Measurements from ENCODE around the gene PPIA. TPM values are rescaled to one million over a fixed set of nuclear protein-coding genes. Genes with fewer than 3 reads are reported as not detected.
A peak's percentile ranks its signal among the peaks of the same experiment; 100 is the strongest.

Gene PPIA
- polyA plus RNA-seq (ENCODE audit: insufficient read length in 3 of 3), result 1,000 to 10,000 TPM; 1,223 to 1,327 (median 1,239) TPM
- long read RNA-seq, donor 1, transcript PPIA-204 (5 exons, 2,238 nt), result major isoform, 1,254 of 1,535 reads
- long read RNA-seq, donor 1, transcript PPIA-207 (3 exons, 570 nt), result minor isoform, 9 of 1,535 reads
- long read RNA-seq, donor 1, transcript PPIA-201 (6 exons, 818 nt), result minor isoform, 12 of 1,535 reads
- long read RNA-seq, donor 1, transcript PPIA-203 (4 exons, 544 nt), result minor isoform, 20 of 1,535 reads
- long read RNA-seq, donor 1, partial matches to known transcripts, result 197 of 1,535 reads
- long read RNA-seq, donor 1, other reads (novel, unspliced or antisense), result 38 of 1,535 reads
- long read RNA-seq, donor 2, transcript PPIA-203 (4 exons, 544 nt), result minor isoform, 14 of 2,102 reads
- long read RNA-seq, donor 2, transcript PPIA-201 (6 exons, 818 nt), result minor isoform, 13 of 2,102 reads
- long read RNA-seq, donor 2, transcript PPIA-207 (3 exons, 570 nt), result minor isoform, 12 of 2,102 reads
- long read RNA-seq, donor 2, transcript PPIA-204 (5 exons, 2,238 nt), result major isoform, 1,655 of 2,102 reads
- long read RNA-seq, donor 2, partial matches to known transcripts, result 315 of 2,102 reads
- long read RNA-seq, donor 2, other reads (novel, unspliced or antisense), result 81 of 2,102 reads
- long read RNA-seq, donor 3, transcript PPIA-208 (6 exons, 907 nt), result minor isoform, 6 of 1,631 reads
- long read RNA-seq, donor 3, transcript PPIA-203 (4 exons, 544 nt), result minor isoform, 13 of 1,631 reads
- long read RNA-seq, donor 3, transcript PPIA-204 (5 exons, 2,238 nt), result major isoform, 1,348 of 1,631 reads
- long read RNA-seq, donor 3, transcript PPIA-201 (6 exons, 818 nt), result minor isoform, 20 of 1,631 reads
- long read RNA-seq, donor 3, partial matches to known transcripts, result 199 of 1,631 reads
- long read RNA-seq, donor 3, other reads (novel, unspliced or antisense), result 40 of 1,631 reads
- long read RNA-seq, donor 4, transcript PPIA-203 (4 exons, 544 nt), result minor isoform, 31 of 2,360 reads
- long read RNA-seq, donor 4, transcript PPIA-208 (6 exons, 907 nt), result minor isoform, 14 of 2,360 reads
- long read RNA-seq, donor 4, transcript PPIA-201 (6 exons, 818 nt), result minor isoform, 13 of 2,360 reads
- long read RNA-seq, donor 4, transcript PPIA-204 (5 exons, 2,238 nt), result major isoform, 1,807 of 2,360 reads
- long read RNA-seq, donor 4, partial matches to known transcripts, result 387 of 2,360 reads
- long read RNA-seq, donor 4, other reads (novel, unspliced or antisense), result 102 of 2,360 reads
- long read RNA-seq, donor 5, transcript PPIA-204 (5 exons, 2,238 nt), result major isoform, 920 of 1,108 reads
- long read RNA-seq, donor 5, transcript PPIA-207 (3 exons, 570 nt), result minor isoform, 5 of 1,108 reads
- long read RNA-seq, donor 5, transcript PPIA-203 (4 exons, 544 nt), result minor isoform, 16 of 1,108 reads
- long read RNA-seq, donor 5, partial matches to known transcripts, result 125 of 1,108 reads
- long read RNA-seq, donor 5, other reads (novel, unspliced or antisense), result 35 of 1,108 reads
- long read RNA-seq, donor 6, transcript PPIA-201 (6 exons, 818 nt), result minor isoform, 6 of 1,248 reads
- long read RNA-seq, donor 6, transcript PPIA-203 (4 exons, 544 nt), result minor isoform, 15 of 1,248 reads
- long read RNA-seq, donor 6, transcript PPIA-204 (5 exons, 2,238 nt), result major isoform, 753 of 1,248 reads
- long read RNA-seq, donor 6, partial matches to known transcripts, result 431 of 1,248 reads
- long read RNA-seq, donor 6, other reads (novel, unspliced or antisense), result 35 of 1,248 reads
- long read RNA-seq, donor 7, transcript PPIA-203 (4 exons, 544 nt), result minor isoform, 26 of 2,337 reads
- long read RNA-seq, donor 7, transcript PPIA-201 (6 exons, 818 nt), result minor isoform, 13 of 2,337 reads
- long read RNA-seq, donor 7, transcript PPIA-208 (6 exons, 907 nt), result minor isoform, 10 of 2,337 reads
- long read RNA-seq, donor 7, transcript PPIA-204 (5 exons, 2,238 nt), result major isoform, 1,600 of 2,337 reads
- long read RNA-seq, donor 7, partial matches to known transcripts, result 605 of 2,337 reads
- long read RNA-seq, donor 7, other reads (novel, unspliced or antisense), result 80 of 2,337 reads
- long read RNA-seq, donor 8, transcript PPIA-203 (4 exons, 544 nt), result minor isoform, 7 of 515 reads
- long read RNA-seq, donor 8, transcript PPIA-201 (6 exons, 818 nt), result minor isoform, 6 of 515 reads
- long read RNA-seq, donor 8, transcript PPIA-204 (5 exons, 2,238 nt), result major isoform, 433 of 515 reads
- long read RNA-seq, donor 8, partial matches to known transcripts, result 61 of 515 reads
- long read RNA-seq, donor 8, other reads (novel, unspliced or antisense), result 0 of 515 reads
- long read RNA-seq, donor 9, transcript PPIA-201 (6 exons, 818 nt), result minor isoform, 18 of 2,084 reads
- long read RNA-seq, donor 9, transcript PPIA-203 (4 exons, 544 nt), result minor isoform, 21 of 2,084 reads
- long read RNA-seq, donor 9, transcript PPIA-208 (6 exons, 907 nt), result minor isoform, 6 of 2,084 reads
- long read RNA-seq, donor 9, transcript PPIA-204 (5 exons, 2,238 nt), result major isoform, 1,568 of 2,084 reads
- long read RNA-seq, donor 9, partial matches to known transcripts, result 415 of 2,084 reads
- long read RNA-seq, donor 9, other reads (novel, unspliced or antisense), result 51 of 2,084 reads
- long read RNA-seq, donor 10, transcript PPIA-207 (3 exons, 570 nt), result minor isoform, 7 of 1,564 reads
- long read RNA-seq, donor 10, transcript PPIA-208 (6 exons, 907 nt), result minor isoform, 7 of 1,564 reads
- long read RNA-seq, donor 10, transcript PPIA-203 (4 exons, 544 nt), result minor isoform, 20 of 1,564 reads
- long read RNA-seq, donor 10, transcript PPIA-204 (5 exons, 2,238 nt), result major isoform, 1,164 of 1,564 reads
- long read RNA-seq, donor 10, partial matches to known transcripts, result 313 of 1,564 reads
- long read RNA-seq, donor 10, other reads (novel, unspliced or antisense), result 47 of 1,564 reads
- long read RNA-seq, donor 11, transcript PPIA-204 (5 exons, 2,238 nt), result major isoform, 834 of 962 reads
- long read RNA-seq, donor 11, transcript PPIA-201 (6 exons, 818 nt), result minor isoform, 10 of 962 reads
- long read RNA-seq, donor 11, transcript PPIA-203 (4 exons, 544 nt), result minor isoform, 16 of 962 reads
- long read RNA-seq, donor 11, partial matches to known transcripts, result 65 of 962 reads
- long read RNA-seq, donor 11, other reads (novel, unspliced or antisense), result 31 of 962 reads
- long read RNA-seq, donor 12, transcript PPIA-201 (6 exons, 818 nt), result minor isoform, 19 of 2,243 reads
- long read RNA-seq, donor 12, transcript PPIA-203 (4 exons, 544 nt), result minor isoform, 29 of 2,243 reads
- long read RNA-seq, donor 12, transcript PPIA-208 (6 exons, 907 nt), result minor isoform, 13 of 2,243 reads
- long read RNA-seq, donor 12, transcript PPIA-204 (5 exons, 2,238 nt), result major isoform, 1,681 of 2,243 reads
- long read RNA-seq, donor 12, partial matches to known transcripts, result 396 of 2,243 reads
- long read RNA-seq, donor 12, other reads (novel, unspliced or antisense), result 94 of 2,243 reads
- long read RNA-seq, donor 13, transcript PPIA-204 (5 exons, 2,238 nt), result major isoform, 764 of 1,359 reads
- long read RNA-seq, donor 13, transcript PPIA-203 (4 exons, 544 nt), result minor isoform, 11 of 1,359 reads
- long read RNA-seq, donor 13, transcript PPIA-201 (6 exons, 818 nt), result minor isoform, 6 of 1,359 reads
- long read RNA-seq, donor 13, partial matches to known transcripts, result 540 of 1,359 reads
- long read RNA-seq, donor 13, other reads (novel, unspliced or antisense), result 32 of 1,359 reads
- long read RNA-seq, donor 14, transcript PPIA-203 (4 exons, 544 nt), result minor isoform, 29 of 3,045 reads
- long read RNA-seq, donor 14, transcript PPIA-201 (6 exons, 818 nt), result minor isoform, 20 of 3,045 reads
- long read RNA-seq, donor 14, transcript PPIA-204 (5 exons, 2,238 nt), result major isoform, 2,123 of 3,045 reads
- long read RNA-seq, donor 14, transcript PPIA-208 (6 exons, 907 nt), result minor isoform, 12 of 3,045 reads
- long read RNA-seq, donor 14, partial matches to known transcripts, result 754 of 3,045 reads
- long read RNA-seq, donor 14, other reads (novel, unspliced or antisense), result 96 of 3,045 reads
- long read RNA-seq, donor 15, transcript PPIA-203 (4 exons, 544 nt), result minor isoform, 20 of 1,607 reads
- long read RNA-seq, donor 15, transcript PPIA-201 (6 exons, 818 nt), result minor isoform, 10 of 1,607 reads
- long read RNA-seq, donor 15, transcript PPIA-204 (5 exons, 2,238 nt), result major isoform, 1,429 of 1,607 reads
- long read RNA-seq, donor 15, transcript PPIA-208 (6 exons, 907 nt), result minor isoform, 9 of 1,607 reads
- long read RNA-seq, donor 15, partial matches to known transcripts, result 81 of 1,607 reads
- long read RNA-seq, donor 15, other reads (novel, unspliced or antisense), result 53 of 1,607 reads
- long read RNA-seq, donor 16, transcript PPIA-207 (3 exons, 570 nt), result minor isoform, 12 of 1,735 reads
- long read RNA-seq, donor 16, transcript PPIA-203 (4 exons, 544 nt), result minor isoform, 30 of 1,735 reads
- long read RNA-seq, donor 16, transcript PPIA-204 (5 exons, 2,238 nt), result major isoform, 1,508 of 1,735 reads
- long read RNA-seq, donor 16, transcript PPIA-201 (6 exons, 818 nt), result minor isoform, 15 of 1,735 reads
- long read RNA-seq, donor 16, partial matches to known transcripts, result 110 of 1,735 reads
- long read RNA-seq, donor 16, other reads (novel, unspliced or antisense), result 52 of 1,735 reads

DNA sequence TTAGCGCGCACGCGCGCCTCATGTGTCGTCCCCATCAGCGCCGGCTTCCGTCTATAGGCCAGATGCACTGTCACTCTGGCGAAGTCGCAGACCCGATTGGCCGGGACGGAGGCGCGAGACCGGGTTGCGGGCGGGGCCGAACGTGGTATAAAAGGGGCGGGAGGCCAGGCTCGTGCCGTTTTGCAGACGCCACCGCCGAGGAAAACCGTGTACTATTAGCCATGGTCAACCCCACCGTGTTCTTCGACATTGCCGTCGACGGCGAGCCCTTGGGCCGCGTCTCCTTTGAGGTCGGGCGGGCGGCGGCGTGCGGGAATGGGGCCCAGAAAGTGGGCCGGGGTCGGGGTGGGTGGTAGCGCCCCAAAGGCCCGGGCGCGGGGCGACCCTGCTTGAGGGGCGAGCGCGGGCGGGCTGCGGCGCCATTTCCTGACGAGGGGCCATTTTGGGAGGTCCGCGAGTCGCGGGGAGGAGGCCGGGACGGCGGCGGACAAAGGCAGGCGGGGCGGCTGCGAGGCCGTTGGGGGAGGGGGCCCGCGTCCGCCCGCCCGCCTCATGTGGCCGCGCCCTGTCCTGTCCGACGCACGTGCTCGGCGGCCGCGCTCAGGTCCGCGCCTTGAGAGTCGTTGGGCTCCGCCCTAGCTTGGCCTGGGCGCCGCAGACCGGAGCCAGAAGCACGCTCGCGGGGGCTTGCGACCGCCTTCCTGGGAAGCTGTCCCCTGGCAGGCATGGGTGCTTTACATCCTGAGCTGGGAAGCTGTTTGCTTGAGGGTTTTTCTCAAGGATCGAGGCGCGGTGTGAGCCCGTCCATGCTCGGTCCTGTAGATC is at the start of gene PPIA:
TSS of gene PPIA (plus strand) at position 178 of the 825 bp plus-strand sequence. CDS start at position 222, 44 bp downstream.
- peak; percentile 97 for DNase-seq

DNA sequence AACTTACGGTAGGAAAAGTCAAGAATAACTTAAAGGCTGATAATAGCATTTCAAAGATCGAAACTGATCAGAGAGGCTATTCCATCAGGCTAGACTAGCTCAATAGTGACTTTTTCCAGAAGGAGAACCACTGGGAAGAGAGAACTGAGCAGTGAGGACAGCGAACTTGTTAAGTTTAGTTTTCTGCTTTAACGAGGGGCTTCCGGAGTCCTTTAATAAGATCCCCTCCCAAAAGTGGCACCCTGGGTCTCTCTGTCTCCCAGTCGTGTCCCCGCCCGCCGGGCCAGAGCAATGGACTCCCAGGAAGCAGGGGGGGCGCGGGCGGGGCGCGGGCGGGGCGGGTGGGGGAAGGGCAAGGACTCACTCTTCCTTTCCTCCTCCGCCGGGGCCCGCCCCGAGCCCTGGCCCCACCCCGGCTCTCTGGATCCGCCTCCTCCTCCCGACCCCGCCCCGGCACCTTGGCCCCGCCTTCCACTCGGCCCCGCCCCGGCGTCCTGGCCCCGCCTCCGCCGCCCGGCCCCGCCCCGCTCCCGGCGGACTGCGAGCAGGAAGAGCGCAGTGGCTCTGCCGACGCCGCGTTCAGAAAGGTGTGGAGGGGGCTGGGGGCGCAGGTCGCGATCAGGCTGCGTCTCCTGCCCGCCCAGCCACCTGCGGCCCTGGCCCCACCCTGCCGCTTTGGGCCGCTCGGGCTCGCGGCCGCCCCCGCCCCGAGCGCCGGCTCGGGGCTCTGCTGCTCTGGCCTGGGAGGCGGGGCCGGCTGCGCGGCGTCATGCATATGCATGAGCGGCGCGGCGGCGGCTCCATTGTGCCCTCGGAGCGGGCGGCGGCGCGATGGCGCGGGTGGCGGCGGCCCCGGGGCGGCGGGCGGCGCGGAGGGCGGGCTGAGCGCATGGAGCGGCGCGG is 48.2 kb upstream of the PPIA start, which contains the start of gene ZMIZ2:
TSS of gene ZMIZ2 (plus strand) at position 803 of the 903 bp plus-strand sequence. CDS start 7,403 bp downstream, outside the sequence.
- DNase-seq, result peak; percentile 86

DNA sequence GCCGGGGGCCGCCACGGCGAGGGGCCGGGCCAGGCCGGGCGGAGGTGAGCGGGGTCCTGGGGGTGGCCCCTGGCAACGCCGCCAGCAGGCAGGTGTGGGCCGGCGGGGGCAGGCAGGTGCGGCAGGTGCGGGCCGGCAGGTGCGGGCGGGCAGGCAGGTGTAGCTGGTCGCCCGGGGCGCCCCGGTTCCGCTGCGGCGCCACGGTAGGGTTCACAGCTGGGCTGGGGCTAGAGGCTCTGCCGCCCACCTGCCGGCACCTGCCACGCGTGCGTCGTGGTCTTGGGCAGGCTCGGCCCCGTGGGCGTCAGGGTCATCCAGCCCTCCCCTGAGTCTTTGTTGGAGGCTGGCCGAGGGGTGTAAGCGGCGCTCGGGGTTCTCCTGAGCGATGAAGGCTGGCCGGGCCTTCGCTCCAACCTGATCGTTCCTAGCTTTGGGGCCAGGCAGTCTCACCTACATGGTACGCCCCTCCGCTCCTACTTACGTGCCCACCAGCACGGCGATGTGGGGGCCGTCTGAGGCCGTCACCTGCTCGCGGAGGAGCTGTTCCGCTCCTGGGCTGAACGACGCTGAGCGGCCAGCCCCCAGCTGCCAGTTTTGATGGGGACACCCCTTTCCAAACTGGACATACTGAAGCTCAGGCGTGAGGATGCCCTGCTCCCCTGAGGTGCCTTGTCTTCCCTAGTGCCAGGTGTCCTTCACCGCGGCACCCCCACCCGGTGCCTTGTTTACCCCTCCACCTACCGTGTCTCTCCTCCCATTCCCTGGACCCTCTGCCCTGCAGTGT is 47.3 kb upstream of the PPIA start:
- no peak for DNase-seq

DNA sequence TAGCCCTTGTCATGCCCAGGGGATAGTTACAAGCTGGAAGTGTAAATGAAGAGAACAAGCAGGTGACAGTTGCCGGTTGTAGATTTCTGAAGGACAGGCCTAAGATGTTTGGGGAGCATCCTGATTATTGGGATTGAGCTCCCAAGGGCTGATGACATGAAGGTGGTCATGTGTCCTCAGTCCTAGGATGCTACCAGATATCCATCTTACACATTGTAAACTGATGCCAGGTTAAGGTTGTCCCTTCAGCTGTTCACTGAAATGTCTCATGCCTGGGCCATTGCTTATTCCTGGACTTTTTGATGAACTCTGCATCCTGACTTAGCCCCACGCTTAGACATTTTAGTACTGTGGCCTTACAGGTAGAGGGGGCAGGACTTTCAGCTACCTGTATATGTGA is 46.5 kb upstream of the PPIA start:
- no peak for DNase-seq

DNA sequence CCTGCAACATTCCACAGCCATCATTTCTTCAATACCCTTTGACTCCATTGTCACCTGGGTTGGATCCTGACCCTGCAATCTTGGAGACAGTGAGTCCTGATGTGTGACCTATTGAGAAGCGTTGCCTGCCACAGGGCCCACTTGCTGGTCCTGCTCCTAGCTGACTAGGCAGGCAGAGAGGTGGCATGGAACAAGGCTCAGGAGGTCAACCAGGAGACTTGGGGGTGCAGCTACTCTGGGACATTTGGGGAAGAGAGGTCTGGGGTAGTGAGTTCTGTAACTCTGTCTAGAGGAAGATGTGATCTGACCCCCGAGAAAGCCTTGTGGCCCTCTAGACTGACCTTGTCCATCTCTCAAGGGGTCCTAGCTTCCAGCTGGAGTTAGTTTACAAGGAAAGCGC is 46.1 kb upstream of the PPIA start:
- DNase-seq, result no peak

DNA sequence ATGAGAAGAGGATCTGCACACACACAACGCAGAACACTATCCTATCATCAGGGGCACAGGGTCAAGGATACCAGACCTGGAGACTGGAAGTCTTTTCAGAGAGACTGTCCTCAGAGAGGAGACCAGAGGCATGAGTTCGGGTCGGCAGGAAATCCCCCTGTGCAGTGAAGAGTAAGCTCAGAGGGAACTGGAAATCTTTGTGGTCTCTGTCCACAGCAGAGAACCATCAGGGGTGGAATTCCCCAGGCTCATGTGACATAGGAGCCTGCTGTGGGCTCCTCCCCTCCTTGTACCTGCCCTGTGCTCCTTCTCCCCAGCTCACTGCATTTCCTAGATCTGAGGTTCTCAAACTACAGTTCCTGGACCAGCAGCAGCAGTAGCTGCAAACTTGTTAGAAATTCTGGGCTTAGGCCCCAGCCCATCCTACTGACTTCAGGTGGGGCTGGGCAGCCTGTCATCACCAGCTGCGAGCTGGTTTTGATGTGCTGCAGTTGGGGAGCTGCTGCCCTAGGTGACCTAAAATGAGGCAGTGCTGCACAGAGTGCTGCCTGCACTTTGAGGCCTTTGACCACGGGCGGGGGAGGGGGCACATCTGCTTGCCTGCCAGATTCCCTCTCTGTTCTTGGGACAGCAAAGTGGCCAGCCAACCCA is 45.4 kb upstream of the PPIA start:
- DNase-seq, result no peak

DNA sequence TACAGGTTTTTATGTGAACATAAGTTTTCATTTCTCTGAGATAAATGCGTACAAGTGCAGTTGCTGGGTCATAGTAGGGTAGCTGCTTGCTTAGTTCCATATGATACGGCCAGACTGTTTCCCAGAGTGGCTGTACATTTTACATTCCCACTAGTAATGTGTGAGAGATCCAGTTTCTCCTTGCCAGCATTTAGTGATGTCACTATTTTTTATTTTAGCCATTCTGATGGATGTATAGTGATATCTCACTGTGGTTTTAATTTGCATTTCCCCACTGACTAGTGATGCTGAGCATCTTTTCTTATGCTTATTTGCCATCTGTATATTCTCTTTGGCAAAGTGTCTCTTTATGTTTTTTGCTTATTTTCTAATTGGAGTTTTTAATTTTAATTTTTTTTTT is 43.7 kb upstream of the PPIA start:
- DNase-seq, result no peak

DNA sequence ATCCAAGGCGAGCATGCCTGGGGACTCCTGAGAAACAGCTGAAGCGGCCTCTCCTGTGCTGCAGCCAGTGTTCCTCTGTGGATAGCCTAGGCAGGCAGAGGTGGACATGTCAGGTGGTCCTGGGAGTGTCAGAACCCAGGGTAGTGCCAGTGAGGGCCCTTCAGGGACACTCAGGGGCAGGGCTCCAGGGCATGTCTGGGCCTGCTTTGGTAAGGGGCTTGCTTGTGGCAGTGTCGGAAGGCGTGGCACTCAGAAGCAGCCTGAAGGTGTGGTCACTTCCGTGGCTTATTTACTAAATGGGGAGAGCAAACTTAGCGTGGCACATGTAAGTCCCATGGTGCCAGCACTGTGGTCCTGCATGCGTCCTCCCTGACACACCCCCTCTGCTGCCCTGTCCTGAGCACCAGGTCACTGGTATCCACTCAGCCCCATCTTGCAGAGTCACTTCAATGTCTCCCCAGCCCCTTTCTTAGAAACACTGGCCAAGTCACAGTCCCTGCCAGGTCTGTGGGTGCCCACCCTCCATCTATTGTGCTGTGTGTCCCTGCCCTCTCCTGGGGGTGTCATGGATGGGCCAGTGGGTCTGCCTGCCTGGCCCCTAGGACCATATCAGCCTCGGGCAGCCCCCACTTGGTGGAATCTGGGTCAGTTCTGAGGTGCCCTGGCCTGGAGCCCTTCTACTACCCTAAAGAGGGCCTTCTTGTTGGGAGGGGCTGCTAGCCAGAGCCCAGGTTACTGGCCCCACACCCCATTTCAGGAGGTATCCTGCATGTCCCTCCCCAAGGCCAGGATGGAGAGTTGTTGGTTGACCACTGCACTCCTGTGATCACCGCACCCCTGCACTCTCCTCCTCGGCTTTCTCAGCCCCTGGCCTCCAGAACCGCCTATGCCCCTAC is 41.4 kb upstream of the PPIA start:
- no peak for DNase-seq

DNA sequence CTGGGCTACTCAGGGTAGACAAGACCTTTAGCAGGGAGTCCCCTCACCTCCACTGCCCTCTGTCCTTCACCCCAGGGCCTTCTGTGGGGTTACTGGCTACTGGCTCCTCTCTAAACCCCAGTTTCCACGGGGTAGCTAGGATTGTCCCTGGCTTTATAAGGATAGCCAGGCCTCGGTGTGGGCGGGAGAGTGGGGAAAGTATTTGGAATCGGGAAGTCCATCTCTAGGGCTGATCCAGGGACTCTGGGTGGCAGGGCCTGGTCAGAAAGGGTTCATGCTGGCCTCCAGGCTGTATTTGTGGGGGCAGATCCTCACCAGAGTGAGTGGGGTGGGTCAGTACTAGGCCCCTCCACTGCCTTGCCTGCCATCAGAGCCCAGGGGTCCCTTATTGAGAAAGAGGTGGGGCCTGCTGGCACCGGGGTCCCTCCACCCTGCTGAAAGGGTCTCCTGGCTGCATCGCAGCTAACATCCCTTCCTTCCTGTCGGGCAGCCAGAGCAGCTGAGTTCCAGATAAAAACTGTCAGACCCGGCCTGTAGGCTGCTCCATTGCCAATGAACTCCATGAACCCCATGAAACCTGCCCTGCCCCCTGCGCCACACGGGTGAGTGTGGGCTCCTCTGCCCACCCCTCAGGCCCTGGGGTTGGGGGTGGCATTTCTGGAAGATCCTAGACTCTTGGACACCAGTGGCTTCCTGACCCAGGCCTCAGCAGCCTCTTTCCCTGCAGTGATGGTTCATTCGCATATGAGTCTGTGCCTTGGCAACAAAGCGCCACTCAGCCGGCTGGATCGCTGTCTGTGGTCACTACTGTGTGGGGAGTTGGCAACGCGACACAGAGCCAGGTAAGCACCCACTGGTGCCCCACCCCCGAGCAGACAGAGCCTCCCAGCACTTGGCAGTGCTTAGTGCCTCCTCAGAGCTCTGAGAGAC is 40.5 kb upstream of the PPIA start:
- DNase-seq, result no peak
